CD4-positive, alpha-beta T cell (primary cell): ENCODE results near the gene CPLX3. TPM values are rescaled to one million over a fixed set of nuclear protein-coding genes. Genes with fewer than 3 reads are reported as not detected.

ENCODE experiments used
- ATAC-seq: fragments of 200-7000 bp; cut with Tn5 transposase; one replicate; pipeline ENCODE4 v1.10.0; 2022; ENCODE audit warnings: mild to moderate bottlenecking; ENCODE audit not compliant: poor library complexity
- CTCF ChIA-PET: fragments of 350-600 bp; sonication (Branson Sonifier 250); formaldehyde crosslinking; loops from one replicate; lab custom pipeline; 2021; ENCODE audit warnings: antibody characterized with exemption, inconsistent platforms; lab: Charles Lee
- POLR2A ChIA-PET: fragments of 350-600 bp; sonication (Branson Sonifier 250); formaldehyde crosslinking; loops from one replicate; lab custom pipeline; 2021; ENCODE audit warnings: antibody characterized with exemption, inconsistent platforms; lab: Charles Lee
- DNase-seq, 14 experiments: peaks; one replicate each; pipeline ENCODE4 v3.0.0-alpha.2; 2013 to 2020; ENCODE audit warnings: mixed read lengths in 2 of 14
- H3K27ac ChIP-seq, 2 donors: one replicate each; pipeline versions ENCODE4 v1.5.1 to v1.7.0; 2013; ENCODE audit warnings: low read length in 2 of 2, low read depth in 1 of 2, mild to moderate bottlenecking in 1 of 2
- H3K27me3 ChIP-seq, 2 experiments: 1 replicate in 1 of 2; 2 replicates in 1 of 2; pipeline versions ENCODE4 v1.6.1 to v1.7.0; 2013; ENCODE audit warnings: low read length in 2 of 2, control low read depth in 1 of 2, mild to moderate bottlenecking in 1 of 2, moderate library complexity in 1 of 2; ENCODE audit not compliant: insufficient read depth in 2 of 2, control insufficient read depth in 1 of 2
- H3K36me3 ChIP-seq: one replicate; pipeline ENCODE4 v1.6.1; 2013; ENCODE audit warnings: low read length, control low read depth; ENCODE audit not compliant: insufficient read depth
- H3K4me1 ChIP-seq: one replicate; pipeline ENCODE4 v1.6.1; 2013; ENCODE audit warnings: low read length, control low read depth; ENCODE audit not compliant: insufficient read depth
- H3K4me3 ChIP-seq: one replicate; pipeline ENCODE4 v1.5.1; 2013; ENCODE audit warnings: mild to moderate bottlenecking, low read length, moderate library complexity
- H3K9me3 ChIP-seq, 2 experiments: 1 replicate in 1 of 2; 2 replicates in 1 of 2; pipeline versions ENCODE4 v1.6.1 to v1.7.0; 2013; ENCODE audit warnings: low read length in 2 of 2, mild to moderate bottlenecking in 2 of 2, control low read depth in 1 of 2, moderate library complexity in 1 of 2; ENCODE audit not compliant: control insufficient read depth in 1 of 2, insufficient read depth in 1 of 2
- H3K27ac Mint-ChIP-seq: one replicate; pipeline ENCODE4 v1.8.0; 2020; ENCODE audit warnings: mixed read lengths
- H3K27me3 Mint-ChIP-seq: one replicate; pipeline ENCODE4 v1.8.0; 2021; ENCODE audit warnings: mixed read lengths
- H3K36me3 Mint-ChIP-seq: one replicate; pipeline ENCODE4 v1.8.0; 2021; ENCODE audit warnings: low read depth, mixed read lengths
- H3K4me1 Mint-ChIP-seq: one replicate; pipeline ENCODE4 v1.8.0; 2021; ENCODE audit warnings: low read depth, mixed read lengths
- H3K4me3 Mint-ChIP-seq: one replicate; pipeline ENCODE4 v1.8.0; 2020; ENCODE audit warnings: mild to moderate bottlenecking, mixed read lengths
- H3K9me3 Mint-ChIP-seq: one replicate; pipeline ENCODE4 v1.8.0; 2020; ENCODE audit warnings: mixed read lengths
- intact Hi-C, 2 experiments: fragments of 100-400 bp; cut with DNase I in 1 of 2; cut with micrococcal nuclease in 1 of 2; formaldehyde crosslinking; loops; one replicate each; pipeline versions ENCODE4 v1.15.1 to v1.9.0; 2023 to 2025; cut with DNase I, micrococcal nuclease
- total RNA-seq, 174 experiments: library from RNA in 2 of 174; stranded (reverse) in 2 of 174; gene quantifications; one replicate each; pipeline ENCODE4 v1.2.3 and lab custom pipeline; 2021 to 2026
- TF ChIP-seq, protein P1 (sequence below): fragments of 200-600 bp; IDR thresholded peaks from one replicate; pipeline ENCODE4 v1.8.0; 2022; ENCODE audit warnings: antibody characterized with exemption, mild to moderate bottlenecking

The CPLX3 gene
- total RNA-seq, 2 experiments from 2014 or later = 0.16 to 0.53 TPM

DNA sequence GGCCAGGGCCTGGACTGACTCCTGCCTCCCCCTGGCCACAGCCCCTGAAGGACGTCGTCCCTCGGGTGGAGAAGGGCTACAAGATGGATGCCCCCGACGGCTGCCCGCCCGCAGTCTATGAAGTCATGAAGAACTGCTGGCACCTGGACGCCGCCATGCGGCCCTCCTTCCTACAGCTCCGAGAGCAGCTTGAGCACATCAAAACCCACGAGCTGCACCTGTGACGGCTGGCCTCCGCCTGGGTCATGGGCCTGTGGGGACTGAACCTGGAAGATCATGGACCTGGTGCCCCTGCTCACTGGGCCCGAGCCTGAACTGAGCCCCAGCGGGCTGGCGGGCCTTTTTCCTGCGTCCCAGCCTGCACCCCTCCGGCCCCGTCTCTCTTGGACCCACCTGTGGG, 24.1 kb upstream of the CPLX3 start:
- no peak overlapping the region for H3K27ac Mint-ChIP-seq
- DNase-seq = no peak
- ChIA-PET POLR2A (interaction anchor here (33.5 kb wide), 1 partner anchor 23 kb away, joined by 925 read pairs; the partner anchor contains the start of gene CSK), CTCF (interaction anchor here (0.5 kb wide), 1 partner anchor 60 kb away, joined by 3 read pairs; no protein-coding TSS in a partner anchor)
- H3K4me1 Mint-ChIP-seq = peaks cover 42% of the 10 kb centered on the region
- intact Hi-C loops = loop anchor here in 1 of 2 experiments (5.0 kb wide), 1 partner anchor 35 kb away; no protein-coding TSS in a partner anchor
- H3K27ac ChIP-seq = peak overlapping the region in 1 of 2 donors; percentile 2
- peaks cover 66% of the 10 kb centered on the region for H3K36me3 Mint-ChIP-seq
- peaks cover 48% of the 10 kb centered on the region for H3K4me1 ChIP-seq
- no peaks in the 10 kb centered on the region for H3K9me3 Mint-ChIP-seq
- no peak overlapping the region for H3K4me3 ChIP-seq
- TF ChIP-seq, protein P1, sequence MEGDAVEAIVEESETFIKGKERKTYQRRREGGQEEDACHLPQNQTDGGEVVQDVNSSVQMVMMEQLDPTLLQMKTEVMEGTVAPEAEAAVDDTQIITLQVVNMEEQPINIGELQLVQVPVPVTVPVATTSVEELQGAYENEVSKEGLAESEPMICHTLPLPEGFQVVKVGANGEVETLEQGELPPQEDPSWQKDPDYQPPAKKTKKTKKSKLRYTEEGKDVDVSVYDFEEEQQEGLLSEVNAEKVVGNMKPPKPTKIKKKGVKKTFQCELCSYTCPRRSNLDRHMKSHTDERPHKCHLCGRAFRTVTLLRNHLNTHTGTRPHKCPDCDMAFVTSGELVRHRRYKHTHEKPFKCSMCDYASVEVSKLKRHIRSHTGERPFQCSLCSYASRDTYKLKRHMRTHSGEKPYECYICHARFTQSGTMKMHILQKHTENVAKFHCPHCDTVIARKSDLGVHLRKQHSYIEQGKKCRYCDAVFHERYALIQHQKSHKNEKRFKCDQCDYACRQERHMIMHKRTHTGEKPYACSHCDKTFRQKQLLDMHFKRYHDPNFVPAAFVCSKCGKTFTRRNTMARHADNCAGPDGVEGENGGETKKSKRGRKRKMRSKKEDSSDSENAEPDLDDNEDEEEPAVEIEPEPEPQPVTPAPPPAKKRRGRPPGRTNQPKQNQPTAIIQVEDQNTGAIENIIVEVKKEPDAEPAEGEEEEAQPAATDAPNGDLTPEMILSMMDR = no peak
- no peaks in the 10 kb centered on the region for H3K9me3 ChIP-seq
- H3K27me3 ChIP-seq = no peaks in the 10 kb centered on the region
- ATAC-seq = no peak
- H3K36me3 ChIP-seq = peaks cover 63% of the 10 kb centered on the region
- no peak overlapping the region for H3K4me3 Mint-ChIP-seq
- no peaks in the 10 kb centered on the region for H3K27me3 Mint-ChIP-seq

DNA sequence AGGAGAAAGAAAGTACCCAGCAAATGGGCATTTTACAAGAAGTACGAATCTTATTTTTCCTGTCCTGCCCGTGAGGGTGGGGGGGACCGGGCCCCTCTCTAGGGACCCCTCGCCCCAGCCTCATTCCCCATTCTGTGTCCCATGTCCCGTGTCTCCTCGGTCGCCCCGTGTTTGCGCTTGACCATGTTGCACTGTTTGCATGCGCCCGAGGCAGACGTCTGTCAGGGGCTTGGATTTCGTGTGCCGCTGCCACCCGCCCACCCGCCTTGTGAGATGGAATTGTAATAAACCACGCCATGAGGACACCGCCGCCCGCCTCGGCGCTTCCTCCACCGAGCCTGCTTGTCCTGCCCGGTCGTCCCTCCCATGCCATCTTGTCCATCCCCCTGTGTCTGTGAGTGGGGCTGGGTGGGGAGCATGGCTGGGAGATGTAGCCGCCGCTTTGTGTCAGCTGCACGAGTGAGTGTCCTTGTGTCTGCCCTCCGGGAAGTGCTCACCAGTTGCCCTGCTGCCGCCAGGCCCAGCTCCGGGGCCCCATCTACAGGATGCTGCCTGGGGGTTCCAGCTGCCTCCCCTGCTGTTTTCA, 23.5 kb upstream of the CPLX3 start:
- peaks cover 39% of the 10 kb centered on the region for H3K4me1 Mint-ChIP-seq
- H3K36me3 ChIP-seq = peaks cover 62% of the 10 kb centered on the region
- H3K27me3 Mint-ChIP-seq = no peaks in the 10 kb centered on the region
- H3K9me3 ChIP-seq = no peaks in the 10 kb centered on the region
- peaks cover 48% of the 10 kb centered on the region for H3K4me1 ChIP-seq
- TF ChIP-seq, protein P1 = no peak
- POLR2A ChIA-PET = interaction anchor here (33.5 kb wide), 1 partner anchor 24 kb away, joined by 925 read pairs; the partner anchor contains the start of gene CSK
- no peak overlapping the region for H3K27ac Mint-ChIP-seq
- ATAC-seq (no peak), DNase-seq (no peak)
- H3K4me3 ChIP-seq = no peak overlapping the region
- H3K27ac ChIP-seq = no peak overlapping the region
- intact Hi-C loops = loop anchor here in 1 of 2 experiments (5.0 kb wide), 1 partner anchor 34 kb away; no protein-coding TSS in a partner anchor
- H3K27me3 ChIP-seq = no peaks in the 10 kb centered on the region
- CTCF ChIA-PET = interaction anchor here (0.5 to 2.8 kb wide), 3 partner anchors 10 to 59 kb away, joined by 3 to 12 read pairs (median 5); no protein-coding TSS in a partner anchor
- no peak overlapping the region for H3K4me3 Mint-ChIP-seq
- peaks cover 59% of the 10 kb centered on the region for H3K36me3 Mint-ChIP-seq
- no peaks in the 10 kb centered on the region for H3K9me3 Mint-ChIP-seq

DNA sequence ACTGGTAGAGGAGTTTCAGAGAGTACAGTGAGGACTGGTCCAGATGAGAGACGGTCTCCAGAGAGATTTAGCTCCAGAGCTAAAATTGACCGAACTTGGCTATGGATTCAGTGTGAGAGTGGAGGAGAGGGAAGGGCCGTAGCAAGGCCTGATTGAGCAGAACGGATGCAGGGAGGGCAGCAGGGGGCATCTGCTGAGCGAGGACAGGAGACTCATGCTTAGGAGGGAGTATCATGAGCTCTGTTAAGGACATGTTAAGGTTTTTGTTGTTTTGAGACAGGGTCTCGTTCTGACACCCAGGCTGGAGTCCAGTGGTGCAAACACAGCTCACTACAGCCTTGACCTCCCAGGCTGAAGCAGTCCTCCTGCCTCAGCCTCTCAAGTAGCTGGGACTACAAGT, 21.5 kb upstream of the CPLX3 start:
- peaks cover 40% of the 10 kb centered on the region for H3K36me3 Mint-ChIP-seq
- H3K9me3 ChIP-seq = no peaks in the 10 kb centered on the region
- H3K27me3 ChIP-seq = no peaks in the 10 kb centered on the region
- TF ChIP-seq, protein P1 = no peak
- no peak overlapping the region for H3K4me3 ChIP-seq
- no peak overlapping the region for H3K4me3 Mint-ChIP-seq
- DNase-seq = no peak
- no peaks in the 10 kb centered on the region for H3K27me3 Mint-ChIP-seq
- H3K27ac Mint-ChIP-seq = peak overlapping the region; percentile 58
- H3K4me1 ChIP-seq = peaks cover 44% of the 10 kb centered on the region
- H3K27ac ChIP-seq = no peak overlapping the region
- H3K4me1 Mint-ChIP-seq = peaks cover 35% of the 10 kb centered on the region
- ChIA-PET CTCF (interaction anchor here (0.7 to 2.8 kb wide), 8 partner anchors 12 to 183 kb away, joined by 3 to 12 read pairs (median 4); no protein-coding TSS in a partner anchor), POLR2A (interaction anchor here (0.9 to 33.5 kb wide), 3 partner anchors 14 to 173 kb away, joined by 3 to 925 read pairs (median 6); partner anchors contain the start of gene CSK)
- intact Hi-C loops = loop anchor here in 1 of 2 experiments (5.0 kb wide), 1 partner anchor 32 kb away; no protein-coding TSS in a partner anchor
- H3K9me3 Mint-ChIP-seq = no peaks in the 10 kb centered on the region
- ATAC-seq = no peak
- peaks cover 42% of the 10 kb centered on the region for H3K36me3 ChIP-seq
